SK-N-SH (cell line): ENCODE results near the gene C16orf78. TPM values are rescaled to one million over a fixed set of nuclear protein-coding genes. Genes with fewer than 3 reads are reported as not detected.

Source experiments
- CTCF ChIA-PET: fragments of 300-600, 350-600 bp; formaldehyde crosslinking; extraction: SDS; loops from one replicate; lab custom pipeline; 2021; lab: Yijun Ruan, JAX
- POLR2A ChIA-PET: fragments of 350-600 bp; sonication (Branson Sonifier 250); formaldehyde crosslinking; extraction: SDS; loops from one replicate; lab custom pipeline; 2020; ENCODE audit warnings: antibody characterized with exemption, inconsistent platforms; lab: Yijun Ruan, JAX
- DNase-seq: peaks from one replicate; pipeline ENCODE4 v3.0.0; 2012
- H2AFZ ChIP-seq: fragments of 200-600 bp; sonication (generic); 2 replicates; pipeline ENCODE4 v1.8.1; 2016; ENCODE audit warnings: antibody characterized with exemption, mild to moderate bottlenecking, low read depth
- H3F3A ChIP-seq: fragments of 200-600 bp; sonication (generic); replicated peaks from 2 replicates; pipeline ENCODE3; 2016; ENCODE audit warnings: antibody characterized with exemption, mild to moderate bottlenecking; ENCODE audit not compliant: insufficient read depth
- H3K27ac ChIP-seq, 2 experiments: fragments of 200-500 bp in 1 of 2; fragments of 200-600 bp in 1 of 2; sonication (Bioruptor generic) in 1 of 2; sonication (generic), shearing (Covaris generic) in 1 of 2; 2 replicates each; pipeline versions ENCODE4 v1.5.1 to v1.6.1; 2014 to 2016; ENCODE audit warnings: low read depth in 2 of 2, inconsistent platforms in 1 of 2, low read length in 1 of 2, mild to moderate bottlenecking in 1 of 2, mixed read lengths in 1 of 2
- H3K27me3 ChIP-seq: fragments of 200-600 bp; sonication (generic), shearing (Covaris generic); 2 replicates; pipeline ENCODE4 v1.6.1; 2016; ENCODE audit warnings: mixed run types; ENCODE audit not compliant: insufficient read depth
- H3K36me3 ChIP-seq, 2 experiments: fragments of 200-500 bp in 1 of 2; fragments of 200-600 bp in 1 of 2; sonication (Bioruptor generic) in 1 of 2; sonication (generic) in 1 of 2; replicated peaks in 1 of 2; 2 replicates each; pipeline versions ENCODE3 to v1.5.1; 2014 to 2016; ENCODE audit warnings: low read length in 1 of 2, mild to moderate bottlenecking in 1 of 2; ENCODE audit not compliant: insufficient read depth in 2 of 2, control insufficient read depth in 1 of 2
- H3K4me1 ChIP-seq, 2 experiments: fragments of 200-500 bp in 1 of 2; fragments of 200-600 bp in 1 of 2; sonication (Bioruptor generic) in 1 of 2; sonication (generic), shearing (Covaris generic) in 1 of 2; 2 replicates each; pipeline versions ENCODE4 v1.5.1 to v1.6.1; 2014 to 2016; ENCODE audit warnings: low read depth in 1 of 2, low read length in 1 of 2, mixed run types in 1 of 2; ENCODE audit not compliant: insufficient read depth in 2 of 2, control insufficient read depth in 1 of 2
- H3K4me2 ChIP-seq: fragments of 200-600 bp; sonication (generic), shearing (Covaris generic); 2 replicates; pipeline ENCODE4 v1.6.1; 2017; ENCODE audit warnings: mixed run types
- H3K4me3 ChIP-seq, 2 experiments: fragments of 200-500 bp in 1 of 2; fragments of 200-600 bp in 1 of 2; sonication (Bioruptor generic) in 1 of 2; sonication (generic), shearing (Covaris generic) in 1 of 2; 2 replicates each; pipeline versions ENCODE4 v1.5.1 to v1.8.1; 2014 to 2016; ENCODE audit warnings: low read depth in 2 of 2, inconsistent platforms in 1 of 2, low read length in 1 of 2, mild to moderate bottlenecking in 1 of 2, mixed read lengths in 1 of 2, moderate library complexity in 1 of 2
- H3K79me2 ChIP-seq: fragments of 200-600 bp; sonication (generic); 2 replicates; pipeline ENCODE4 v1.8.1; 2017; ENCODE audit warnings: mild to moderate bottlenecking; ENCODE audit not compliant: insufficient read depth
- H3K9ac ChIP-seq: fragments of 200-600 bp; sonication (generic); 2 replicates; pipeline ENCODE4 v1.6.1; 2017; ENCODE audit warnings: mixed run types
- H3K9me2 ChIP-seq: fragments of 200-600 bp; sonication (generic); 2 replicates; pipeline ENCODE4 v1.6.1; 2017; ENCODE audit warnings: mixed run types
- H3K9me3 ChIP-seq: fragments of 200-600 bp; sonication (generic); 2 replicates; pipeline ENCODE4 v1.6.1; 2017; ENCODE audit warnings: mixed run types, mild to moderate bottlenecking, moderate library complexity
- H4K20me1 ChIP-seq: fragments of 200-600 bp; sonication (generic); 2 replicates; pipeline ENCODE4 v1.6.1; 2017; ENCODE audit warnings: mild to moderate bottlenecking, mixed run types; ENCODE audit not compliant: insufficient read depth
- ELF1 ChIP-seq: IDR thresholded peaks from 2 replicates; pipeline ENCODE4 v1.4.0; 2012
- EZH2phosphoT487 ChIP-seq: fragments of 200-600 bp; sonication (generic); IDR thresholded peaks from 2 replicates; pipeline ENCODE4 v1.6.1; 2017; ENCODE audit warnings: low read depth, mixed run types, mild to moderate bottlenecking, antibody characterized with exemption, moderate library complexity, borderline replicate concordance
- FOXJ3 ChIP-seq: sonication (generic); formaldehyde crosslinking; IDR thresholded peaks from 2 replicates; pipeline ENCODE4 v1.5.1; 2020; ENCODE audit warnings: mild to moderate bottlenecking, missing genetic modification reagents
- FOXM1 ChIP-seq: IDR thresholded peaks from 2 replicates; pipeline ENCODE4 v1.4.0; 2012; ENCODE audit warnings: low read depth, mild to moderate bottlenecking
- MEF2A ChIP-seq: IDR thresholded peaks from 2 replicates; pipeline ENCODE4 v1.4.0; 2012; ENCODE audit warnings: low read depth, borderline replicate concordance
- PBX3 ChIP-seq: IDR thresholded peaks from 2 replicates; pipeline ENCODE4; 2012
- POLR2AphosphoS5 ChIP-seq: IDR thresholded peaks from 2 replicates; pipeline ENCODE4 v1.6.1; 2012; ENCODE audit warnings: low read depth, low read length
- RAD21 ChIP-seq: IDR thresholded peaks from 2 replicates; pipeline ENCODE4 v1.6.1; 2012; ENCODE audit warnings: mild to moderate bottlenecking, low read length
- RCOR1 ChIP-seq: fragments of 150-350 bp; IDR thresholded peaks from 2 replicates; pipeline ENCODE4 v1.6.1; 2017; ENCODE audit warnings: antibody characterized with exemption, low read length
- RFX5 ChIP-seq: IDR thresholded peaks from 2 replicates; pipeline ENCODE4 v1.6.1; 2012; ENCODE audit warnings: mild to moderate bottlenecking, improper control_type of control experiment, low read length
- USF2 ChIP-seq: fragments of 150-350 bp; IDR thresholded peaks from 2 replicates; pipeline ENCODE4 v1.6.1; 2017; ENCODE audit warnings: antibody characterized with exemption, low read length, low read depth, borderline replicate concordance
- YY1 ChIP-seq: IDR thresholded peaks from 2 replicates; pipeline ENCODE4 v1.4.0; 2012; ENCODE audit warnings: low read depth, mild to moderate bottlenecking
- WGBS: methylation state at CpG from one replicate; pipeline ENCODE4 v1.1.6; 2017; ENCODE audit warnings: low lambda C conversion rate; 5-methylcytosine and 5-hydroxymethylcytosine counted together
- polyA plus RNA-seq, 3 experiments: library from polyadenylated mRNA; depleted of rRNA; stranded (reverse); fragments of >200 nt; gene quantifications; 2 replicates each; pipeline ENCODE4 v1.2.3, GENCODE V29; 2012
- TF ChIP-seq, protein P1 (sequence below): IDR thresholded peaks from 2 replicates; pipeline ENCODE4 v1.6.1; 2012; ENCODE audit warnings: mild to moderate bottlenecking, low read depth, low read length, moderate library complexity

The C16orf78 gene
- polyA plus RNA-seq, 1 of the 3 experiments (the other 2 are of a cell fraction): not detected

- POLR2A ChIA-PET: no interaction called here
- no peaks in the 10 kb centered on the region for H3K27me3 ChIP-seq
- TF ChIP-seq USF2 (no peak), ELF1 (no peak), YY1 (no peak), RAD21 (no peak), FOXM1 (no peak), RCOR1 (no peak), FOXJ3 (no peak), MEF2A (no peak), POLR2AphosphoS5 (no peak), PBX3 (no peak), RFX5 (no peak)
- TF ChIP-seq, all 33 proteins: peak for 0
- CTCF ChIA-PET: interaction anchor here (0.9 to 1.0 kb wide), 2 partner anchors 32 to 43 kb away, joined by 3 read pairs; no protein-coding TSS in a partner anchor
- H3K79me2 ChIP-seq: no peaks in the 10 kb centered on the region
- no peak overlapping the region for H2AFZ ChIP-seq
- H4K20me1 ChIP-seq: no peaks in the 10 kb centered on the region
- H3K4me2 ChIP-seq: no peak overlapping the region
- DNase-seq: no peak
- 40% methylated on average over 4 of the region's 4 CpGs for WGBS
- H3K27ac ChIP-seq: no peak overlapping the region
- no peak overlapping the region for H3K9ac ChIP-seq
- H3K9me2 ChIP-seq: no peaks in the 10 kb centered on the region
- no peaks in the 10 kb centered on the region for H3K9me3 ChIP-seq
- H3K36me3 ChIP-seq: no peaks in the 10 kb centered on the region
- no peaks in the 10 kb centered on the region for H3F3A ChIP-seq
- H3K4me1 ChIP-seq: no peaks in the 10 kb centered on the region
- H3K4me3 ChIP-seq: no peak overlapping the region
These were observed 7.7 kb upstream of the C16orf78 start for GRCh38 chr16:49365711-49366509.

DNA sequence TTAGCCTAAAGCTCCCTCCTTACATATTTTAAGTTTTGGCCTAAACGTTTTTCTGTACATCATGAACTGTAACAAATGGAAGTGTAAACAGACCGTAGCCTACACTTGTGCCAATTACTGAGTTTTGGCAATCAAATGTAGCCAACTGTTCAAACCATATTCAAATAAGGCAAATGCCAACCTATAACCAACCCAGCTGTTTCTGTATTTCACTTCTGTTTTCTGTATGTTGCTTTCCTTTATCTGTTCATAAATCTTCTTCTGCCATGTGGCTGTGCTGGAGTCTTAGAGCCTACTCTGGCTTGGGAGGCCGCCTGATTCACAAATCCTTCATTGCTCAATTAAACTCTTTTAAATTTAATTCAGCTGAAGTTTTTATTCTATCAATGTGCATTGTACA is 6.9 kb upstream of the C16orf78 start:
- ChIA-PET POLR2A (no interaction called here), CTCF (interaction anchor here (1.0 to 1.1 kb wide), 2 partner anchors 8 to 42 kb away, joined by 3 read pairs; no protein-coding TSS in a partner anchor)
- no peaks in the 10 kb centered on the region for H3K36me3 ChIP-seq
- 11% methylated on average over 3 of the region's 3 CpGs for WGBS
- H3F3A ChIP-seq: no peaks in the 10 kb centered on the region
- H3K79me2 ChIP-seq: no peaks in the 10 kb centered on the region
- no peak overlapping the region for H3K4me3 ChIP-seq
- no peak overlapping the region for H3K27ac ChIP-seq
- no peak overlapping the region for H2AFZ ChIP-seq
- TF ChIP-seq, protein P1, sequence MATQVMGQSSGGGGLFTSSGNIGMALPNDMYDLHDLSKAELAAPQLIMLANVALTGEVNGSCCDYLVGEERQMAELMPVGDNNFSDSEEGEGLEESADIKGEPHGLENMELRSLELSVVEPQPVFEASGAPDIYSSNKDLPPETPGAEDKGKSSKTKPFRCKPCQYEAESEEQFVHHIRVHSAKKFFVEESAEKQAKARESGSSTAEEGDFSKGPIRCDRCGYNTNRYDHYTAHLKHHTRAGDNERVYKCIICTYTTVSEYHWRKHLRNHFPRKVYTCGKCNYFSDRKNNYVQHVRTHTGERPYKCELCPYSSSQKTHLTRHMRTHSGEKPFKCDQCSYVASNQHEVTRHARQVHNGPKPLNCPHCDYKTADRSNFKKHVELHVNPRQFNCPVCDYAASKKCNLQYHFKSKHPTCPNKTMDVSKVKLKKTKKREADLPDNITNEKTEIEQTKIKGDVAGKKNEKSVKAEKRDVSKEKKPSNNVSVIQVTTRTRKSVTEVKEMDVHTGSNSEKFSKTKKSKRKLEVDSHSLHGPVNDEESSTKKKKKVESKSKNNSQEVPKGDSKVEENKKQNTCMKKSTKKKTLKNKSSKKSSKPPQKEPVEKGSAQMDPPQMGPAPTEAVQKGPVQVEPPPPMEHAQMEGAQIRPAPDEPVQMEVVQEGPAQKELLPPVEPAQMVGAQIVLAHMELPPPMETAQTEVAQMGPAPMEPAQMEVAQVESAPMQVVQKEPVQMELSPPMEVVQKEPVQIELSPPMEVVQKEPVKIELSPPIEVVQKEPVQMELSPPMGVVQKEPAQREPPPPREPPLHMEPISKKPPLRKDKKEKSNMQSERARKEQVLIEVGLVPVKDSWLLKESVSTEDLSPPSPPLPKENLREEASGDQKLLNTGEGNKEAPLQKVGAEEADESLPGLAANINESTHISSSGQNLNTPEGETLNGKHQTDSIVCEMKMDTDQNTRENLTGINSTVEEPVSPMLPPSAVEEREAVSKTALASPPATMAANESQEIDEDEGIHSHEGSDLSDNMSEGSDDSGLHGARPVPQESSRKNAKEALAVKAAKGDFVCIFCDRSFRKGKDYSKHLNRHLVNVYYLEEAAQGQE: no peak
- no peak for TF ChIP-seq EZH2phosphoT487
- no peak for TF ChIP-seq RCOR1
- no peak for TF ChIP-seq FOXJ3
- no peaks in the 10 kb centered on the region for H4K20me1 ChIP-seq
- no peak overlapping the region for H3K4me2 ChIP-seq
- H3K4me1 ChIP-seq: no peaks in the 10 kb centered on the region
- no peaks in the 10 kb centered on the region for H3K27me3 ChIP-seq
- no peaks in the 10 kb centered on the region for H3K9me3 ChIP-seq
- no peaks in the 10 kb centered on the region for H3K9me2 ChIP-seq
- DNase-seq: no peak
- no peak overlapping the region for H3K9ac ChIP-seq
